GM15510 (cell line): ENCODE data around the gene ZC3H18.
A peak's percentile ranks its signal among the peaks of the same experiment; 100 is the strongest.

Source experiments
- POLR2A ChIP-seq: IDR thresholded peaks from 3 replicates; pipeline ENCODE4 v1.6.1; 2011; ENCODE audit warnings: borderline replicate concordance; ENCODE audit not compliant: insufficient read length; ENCODE audit errors: extremely low read depth

The ZC3H18 gene

GRCh38 chr16:88681084-88681680 is 111.0 kb downstream of the ZC3H18 start:
- peak; percentile 38 for TF ChIP-seq POLR2A
